HUES6 (cell line): ENCODE data around the gene TNFSF12.

Experiments used
- H3K27ac ChIP-seq: 2 replicates; pipeline ENCODE4 v1.7.0; 2013; ENCODE audit warnings: low read depth, mild to moderate bottlenecking, low read length, inconsistent platforms
- H3K27me3 ChIP-seq: 2 replicates; pipeline ENCODE4 v1.6.1; 2013; ENCODE audit warnings: low read length; ENCODE audit not compliant: control insufficient read depth, insufficient read depth
- H3K36me3 ChIP-seq: 2 replicates; pipeline ENCODE4 v1.6.1; 2013; ENCODE audit warnings: low read length; ENCODE audit not compliant: control insufficient read depth, insufficient read depth
- H3K4me1 ChIP-seq: 2 replicates; pipeline ENCODE4 v1.6.1; 2013; ENCODE audit warnings: low read length; ENCODE audit not compliant: control insufficient read depth, insufficient read depth
- H3K4me3 ChIP-seq: 2 replicates; pipeline ENCODE4 v1.5.1; 2013; ENCODE audit warnings: low read depth, low read length
- H3K9ac ChIP-seq: one replicate; pipeline ENCODE4 v1.6.1; 2013; ENCODE audit warnings: mild to moderate bottlenecking, low read length
- H3K9me3 ChIP-seq: 2 replicates; pipeline ENCODE4 v1.6.1; 2013; ENCODE audit warnings: low read depth, low read length; ENCODE audit not compliant: control insufficient read depth, insufficient read depth

TNFSF12 gene

DNA sequence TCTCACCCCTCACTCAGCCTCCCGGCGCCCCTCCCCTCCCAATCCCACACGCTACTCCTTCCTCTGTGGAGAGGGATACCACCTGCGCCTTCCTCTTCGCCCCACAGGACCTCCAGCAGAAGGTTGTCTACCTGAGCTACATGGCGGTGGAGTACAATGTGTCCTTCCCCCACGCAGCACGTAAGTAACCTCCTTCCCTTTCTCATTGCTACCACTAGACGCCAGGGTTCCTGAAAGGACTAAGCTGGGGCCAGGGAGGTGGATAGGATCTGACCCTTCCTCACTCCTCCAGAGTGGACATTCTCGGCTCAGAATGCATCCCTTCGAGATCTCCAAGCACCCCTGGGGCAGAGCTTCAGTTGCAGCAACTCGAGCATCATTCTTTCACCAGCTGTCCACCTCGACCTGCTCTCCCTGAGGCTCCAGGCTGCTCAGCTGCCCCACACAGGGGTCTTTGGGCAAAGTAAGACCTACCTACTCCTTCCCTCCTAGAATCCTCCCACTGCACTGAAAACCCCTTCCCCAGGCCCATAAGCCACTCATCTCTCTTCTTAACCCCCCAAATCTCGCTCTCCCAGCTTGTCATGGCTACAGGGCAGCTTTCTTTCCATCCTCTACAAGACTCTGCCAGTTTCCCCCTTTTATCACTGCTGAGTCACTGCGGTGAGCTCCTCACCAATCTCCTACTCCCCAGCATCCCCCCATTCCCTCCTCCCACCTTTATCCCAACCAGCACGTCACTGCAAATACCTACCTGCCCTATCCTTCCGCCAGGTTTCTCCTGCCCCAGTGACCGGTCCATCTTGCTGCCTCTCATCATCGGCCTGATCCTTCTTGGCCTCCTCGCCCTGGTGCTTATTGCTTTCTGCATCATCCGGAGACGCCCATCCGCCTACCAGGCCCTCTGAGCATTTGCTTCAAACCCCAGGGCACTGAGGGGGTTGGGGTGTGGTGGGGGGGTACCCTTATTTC, 32.0 kb downstream of the TNFSF12 start:
- H3K27ac ChIP-seq = no peak overlapping the region
- peaks cover 41% of the 10 kb centered on the region for H3K36me3 ChIP-seq
- H3K9me3 ChIP-seq = no peaks in the 10 kb centered on the region
- H3K9ac ChIP-seq = no peak overlapping the region
- H3K27me3 ChIP-seq = no peaks in the 10 kb centered on the region
- peaks cover 15% of the 10 kb centered on the region for H3K4me1 ChIP-seq
- H3K4me3 ChIP-seq = no peak overlapping the region

DNA sequence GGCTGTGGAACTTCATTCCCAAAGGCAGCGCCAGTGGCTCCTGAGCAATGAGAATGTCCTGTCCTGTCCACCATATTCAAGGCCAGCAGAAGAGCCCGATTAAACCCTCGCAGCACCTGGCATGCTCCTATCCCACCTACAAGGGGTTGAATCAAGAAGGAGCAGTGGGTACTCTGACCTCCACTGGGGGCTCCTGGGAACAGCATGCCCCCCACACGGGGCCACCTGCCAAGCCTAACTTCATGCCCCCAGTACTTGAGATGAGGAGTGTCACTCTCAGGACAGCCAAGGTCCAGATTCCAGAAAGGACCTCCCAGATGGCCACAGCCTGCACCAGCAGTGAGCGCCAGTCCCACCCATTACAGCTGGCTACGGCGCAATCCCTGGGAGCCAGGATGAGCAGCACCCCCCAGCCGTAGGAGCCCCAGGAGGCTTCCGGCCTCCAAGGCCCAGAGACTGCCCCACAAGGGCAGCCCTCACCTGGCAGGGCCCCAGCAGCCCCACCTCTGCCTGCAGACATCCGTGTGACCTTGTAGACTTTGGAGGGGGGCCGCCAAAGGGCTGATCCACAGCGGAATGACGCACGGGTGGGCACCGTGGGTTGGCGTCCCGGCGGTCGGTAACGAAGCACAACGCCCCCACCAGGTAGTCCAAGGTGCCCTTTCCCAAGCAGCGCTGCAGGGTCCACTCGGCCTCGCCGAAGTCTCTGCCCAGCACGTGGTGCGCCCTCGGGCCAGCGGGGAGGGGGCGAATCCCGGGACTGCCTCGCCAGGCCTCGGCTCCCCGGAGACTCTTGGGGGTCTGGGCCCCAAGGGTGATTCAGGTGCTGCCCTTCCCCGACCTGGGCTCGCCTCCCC, 33.8 kb downstream of the TNFSF12 start:
- Histone ChIP-seq H3K27me3 (no peaks in the 10 kb centered on the region), H3K9ac (peak overlapping the region; percentile 98), H3K27ac (peak overlapping the region; percentile 99), H3K36me3 (peaks cover 35% of the 10 kb centered on the region), H3K4me3 (peak overlapping the region; percentile 88), H3K4me1 (peaks cover 15% of the 10 kb centered on the region), H3K9me3 (no peaks in the 10 kb centered on the region)

- peak within 1 kb of the TSS; percentile 98 for H3K9ac ChIP-seq
- H3K4me3 ChIP-seq = peak within 1 kb of the TSS; percentile 88
- no peaks in the 10 kb centered on the region for H3K27me3 ChIP-seq
- H3K4me1 ChIP-seq = peaks cover 23% of the 10 kb centered on the region
- no peaks in the 10 kb centered on the region for H3K9me3 ChIP-seq
- H3K36me3 ChIP-seq = peaks cover 29% of the 10 kb centered on the region
- H3K27ac ChIP-seq = peak within 1 kb of the TSS; percentile 99
These were observed 34.6 kb downstream of the TNFSF12 start, which contains the start of gene MPDU1 for GRCh38 chr17:7583253-7584109. Gene MPDU1 (plus strand): TSS chr17:7583852. CDS start chr17:7583863, 11 bp downstream.

GRCh38 chr17:7586673-7587419, 38.0 kb downstream of the TNFSF12 start:
- Histone ChIP-seq H3K4me3 (no peak overlapping the region), H3K27ac (no peak overlapping the region), H3K9me3 (no peaks in the 10 kb centered on the region), H3K4me1 (peaks cover 41% of the 10 kb centered on the region), H3K27me3 (no peaks in the 10 kb centered on the region), H3K36me3 (peaks cover 21% of the 10 kb centered on the region), H3K9ac (no peak overlapping the region)

DNA sequence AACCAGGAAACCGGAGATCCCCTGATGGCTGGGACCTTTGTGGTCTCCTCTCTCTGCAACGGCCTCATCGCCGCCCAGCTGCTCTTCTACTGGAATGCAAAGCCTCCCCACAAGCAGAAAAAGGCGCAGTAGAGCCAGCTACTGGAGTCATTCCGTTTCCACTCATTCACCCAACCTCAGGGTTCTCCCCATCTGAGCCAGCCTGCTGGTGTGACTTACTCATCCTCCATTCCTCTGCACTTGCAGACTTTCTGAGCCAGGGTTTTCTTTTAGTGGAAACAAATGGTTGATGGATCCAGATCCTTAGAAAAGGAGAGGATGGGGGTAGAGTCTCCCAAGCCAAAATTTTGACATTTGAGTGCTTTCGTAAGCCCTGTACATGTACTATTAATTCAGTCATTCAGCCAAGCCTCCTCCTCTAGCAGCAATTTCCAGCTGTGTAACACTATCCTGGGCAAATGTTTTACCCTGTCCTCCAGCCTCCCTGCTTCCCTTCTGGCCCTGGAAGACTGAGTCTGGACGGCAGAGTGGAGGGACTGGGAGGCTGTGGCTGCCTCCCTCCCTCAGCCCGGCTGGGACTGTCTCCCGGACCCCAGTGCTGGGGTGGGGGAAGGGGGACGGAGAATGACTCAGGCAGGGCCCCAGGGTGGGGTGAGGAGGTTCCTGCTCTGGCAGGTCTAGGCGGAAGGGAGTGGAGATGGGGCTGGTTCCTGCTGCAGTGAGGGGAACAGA, 38.7 kb downstream of the TNFSF12 start:
- Histone ChIP-seq H3K4me3 (peak overlapping the region; percentile 75; the same call in 1 of the 2 replicates), H3K36me3 (peaks cover 28% of the 10 kb centered on the region), H3K27me3 (no peaks in the 10 kb centered on the region), H3K27ac (no peak overlapping the region), H3K9me3 (no peaks in the 10 kb centered on the region), H3K9ac (no peak overlapping the region), H3K4me1 (peaks cover 35% of the 10 kb centered on the region)

DNA sequence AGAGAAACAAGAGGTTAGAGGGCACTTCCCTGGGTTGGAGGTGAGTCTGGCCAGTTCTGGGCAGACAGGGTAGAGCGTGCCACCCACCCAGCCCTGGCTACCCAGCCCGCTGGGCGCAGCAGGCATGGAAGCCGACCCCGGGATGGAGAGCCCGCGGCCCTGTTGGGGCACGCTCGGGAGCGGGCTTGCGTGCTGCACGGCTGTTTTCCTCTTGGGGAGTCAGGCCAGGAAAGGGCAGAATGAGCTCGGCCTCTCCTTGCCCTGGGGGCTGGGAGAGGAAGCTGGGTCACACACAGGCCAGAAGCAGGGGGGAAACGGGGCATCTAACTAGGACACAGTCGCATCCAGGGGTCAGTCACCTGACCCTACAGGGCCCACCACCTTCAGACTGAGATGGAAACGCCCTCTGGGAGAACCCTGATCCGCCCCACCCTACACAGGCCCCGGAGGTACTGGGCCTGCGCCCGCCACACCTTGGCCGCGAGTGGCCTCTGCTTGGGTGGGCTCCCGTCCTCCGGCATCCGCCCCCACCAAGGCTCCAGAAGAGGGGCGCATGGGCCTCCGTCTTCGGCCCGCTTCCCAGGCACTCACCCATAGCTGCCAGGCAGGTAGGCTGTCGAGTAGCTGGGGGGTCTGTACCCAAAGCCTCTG, 39.8 kb downstream of the TNFSF12 start:
- Histone ChIP-seq H3K9me3 (no peaks in the 10 kb centered on the region), H3K36me3 (peaks cover 39% of the 10 kb centered on the region), H3K4me3 (peak overlapping the region; percentile 75), H3K4me1 (peaks cover 26% of the 10 kb centered on the region), H3K27ac (peak overlapping the region; percentile 13; the same call in 1 of the 2 replicates), H3K9ac (peak overlapping the region; percentile 69), H3K27me3 (no peaks in the 10 kb centered on the region)

GRCh38 chr17:7589204-7589868, 40.5 kb downstream of the TNFSF12 start:
- H3K36me3 ChIP-seq = peaks cover 46% of the 10 kb centered on the region
- no peaks in the 10 kb centered on the region for H3K9me3 ChIP-seq
- peak overlapping the region; percentile 54; the same call in 1 of the 2 replicates for H3K27ac ChIP-seq
- peak overlapping the region; percentile 75 for H3K4me3 ChIP-seq
- H3K9ac ChIP-seq = peak overlapping the region; percentile 69
- H3K4me1 ChIP-seq = peaks cover 26% of the 10 kb centered on the region
- no peaks in the 10 kb centered on the region for H3K27me3 ChIP-seq

GRCh38 chr17:7589891-7590691, 41.2 kb downstream of the TNFSF12 start, which contains the start of gene SOX15:
Gene SOX15 (minus strand): TSS chr17:7590094. CDS start chr17:7589676, 418 bp downstream.
- peaks cover 26% of the 10 kb centered on the region for H3K4me1 ChIP-seq
- H3K4me3 ChIP-seq = peak within 1 kb of the TSS; percentile 75
- H3K9me3 ChIP-seq = no peaks in the 10 kb centered on the region
- no peaks in the 10 kb centered on the region for H3K27me3 ChIP-seq
- H3K9ac ChIP-seq = peak within 1 kb of the TSS; percentile 78
- H3K36me3 ChIP-seq = peaks cover 53% of the 10 kb centered on the region
- peak within 1 kb of the TSS; percentile 93 for H3K27ac ChIP-seq
